HG02885 (cell line): ENCODE results near the gene SASS6.

ENCODE experiments used
- ATAC-seq: cut with Tn5 transposase; IDR thresholded peaks from one replicate; pipeline ENCODE4 v1.9.1; 2021; ENCODE audit warnings: mild to moderate bottlenecking; ENCODE audit not compliant: unreplicated experiment, poor library complexity

Gene SASS6, protein sequence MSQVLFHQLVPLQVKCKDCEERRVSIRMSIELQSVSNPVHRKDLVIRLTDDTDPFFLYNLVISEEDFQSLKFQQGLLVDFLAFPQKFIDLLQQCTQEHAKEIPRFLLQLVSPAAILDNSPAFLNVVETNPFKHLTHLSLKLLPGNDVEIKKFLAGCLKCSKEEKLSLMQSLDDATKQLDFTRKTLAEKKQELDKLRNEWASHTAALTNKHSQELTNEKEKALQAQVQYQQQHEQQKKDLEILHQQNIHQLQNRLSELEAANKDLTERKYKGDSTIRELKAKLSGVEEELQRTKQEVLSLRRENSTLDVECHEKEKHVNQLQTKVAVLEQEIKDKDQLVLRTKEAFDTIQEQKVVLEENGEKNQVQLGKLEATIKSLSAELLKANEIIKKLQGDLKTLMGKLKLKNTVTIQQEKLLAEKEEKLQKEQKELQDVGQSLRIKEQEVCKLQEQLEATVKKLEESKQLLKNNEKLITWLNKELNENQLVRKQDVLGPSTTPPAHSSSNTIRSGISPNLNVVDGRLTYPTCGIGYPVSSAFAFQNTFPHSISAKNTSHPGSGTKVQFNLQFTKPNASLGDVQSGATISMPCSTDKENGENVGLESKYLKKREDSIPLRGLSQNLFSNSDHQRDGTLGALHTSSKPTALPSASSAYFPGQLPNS

DNA sequence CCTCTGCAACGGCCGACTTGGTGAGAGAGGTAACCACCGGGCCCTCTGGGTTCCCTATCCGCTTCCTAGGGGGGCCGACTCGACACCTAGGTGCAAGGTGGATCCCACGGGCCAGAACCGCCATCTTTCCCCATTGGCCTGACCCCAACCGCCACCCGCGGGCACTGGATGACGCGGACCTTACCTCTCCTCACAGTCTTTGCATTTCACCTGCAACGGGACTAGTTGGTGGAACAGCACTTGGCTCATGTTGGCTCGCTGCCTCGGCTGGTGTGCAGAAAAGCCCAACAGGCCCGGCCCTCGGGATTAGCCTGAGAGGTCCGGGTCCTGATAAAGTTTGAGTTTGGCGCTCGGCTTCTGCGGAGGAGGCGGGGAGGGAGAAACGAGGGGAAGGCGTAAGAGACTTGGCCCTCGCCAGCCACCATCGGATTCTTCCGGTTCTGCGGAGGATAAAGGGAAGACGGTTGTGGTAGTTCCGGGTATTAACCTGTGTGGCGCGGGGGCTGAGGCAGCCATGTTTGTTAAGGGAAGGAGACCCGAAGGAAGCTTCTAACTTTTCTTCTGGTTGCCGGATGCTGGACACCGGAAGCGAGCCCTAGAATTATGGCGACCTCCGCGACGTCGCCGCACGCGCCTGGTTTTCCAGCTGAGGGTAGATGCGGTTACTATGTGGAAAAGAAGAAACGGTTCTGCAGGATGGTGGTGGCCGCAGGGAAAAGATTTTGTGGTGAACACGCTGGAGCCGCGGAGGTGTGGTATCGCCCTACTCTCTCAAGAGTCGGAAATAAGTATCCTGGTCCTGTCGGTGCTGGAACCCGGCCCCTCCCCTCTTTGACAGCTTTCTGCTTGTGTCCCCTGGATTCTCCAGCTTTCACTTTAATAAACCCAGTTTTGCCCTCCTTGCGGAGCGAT is at the start of gene SASS6, which contains the start of gene TRMT13:
Gene SASS6, minus strand, starts transcription at position 365 of the 912 bp plus-strand sequence. Its CDS starts 116 bp downstream, at position 249.
Gene TRMT13, plus strand, starts transcription at position 598 of the 912 bp plus-strand sequence. Its CDS starts 6 bp downstream, at position 604.
- ATAC-seq = peak; percentile 87

DNA sequence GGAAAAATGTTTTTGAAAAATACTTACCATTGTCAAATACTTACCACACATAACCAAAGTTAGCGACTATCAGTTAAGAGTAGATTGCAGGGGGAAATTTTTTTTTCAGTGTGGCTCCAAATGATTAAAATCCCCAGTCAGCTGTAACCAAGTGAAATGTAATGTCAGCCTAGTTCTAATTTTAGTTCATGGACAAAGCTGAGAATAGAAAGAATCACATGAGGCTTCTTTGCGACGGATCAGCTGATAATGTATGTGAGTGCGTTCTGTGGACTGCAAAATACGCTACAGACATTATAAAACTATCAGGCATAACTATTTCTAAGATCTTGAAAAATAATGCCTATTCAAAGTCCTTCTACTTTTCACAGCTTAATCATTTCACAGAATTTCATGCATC is 45.4 kb upstream of the SASS6 start, which contains the start of gene LRRC39:
Gene LRRC39, minus strand, starts transcription at position 166 of the 400 bp plus-strand sequence. CDS start 9,740 bp downstream, outside the sequence.
- ATAC-seq = no peak

DNA sequence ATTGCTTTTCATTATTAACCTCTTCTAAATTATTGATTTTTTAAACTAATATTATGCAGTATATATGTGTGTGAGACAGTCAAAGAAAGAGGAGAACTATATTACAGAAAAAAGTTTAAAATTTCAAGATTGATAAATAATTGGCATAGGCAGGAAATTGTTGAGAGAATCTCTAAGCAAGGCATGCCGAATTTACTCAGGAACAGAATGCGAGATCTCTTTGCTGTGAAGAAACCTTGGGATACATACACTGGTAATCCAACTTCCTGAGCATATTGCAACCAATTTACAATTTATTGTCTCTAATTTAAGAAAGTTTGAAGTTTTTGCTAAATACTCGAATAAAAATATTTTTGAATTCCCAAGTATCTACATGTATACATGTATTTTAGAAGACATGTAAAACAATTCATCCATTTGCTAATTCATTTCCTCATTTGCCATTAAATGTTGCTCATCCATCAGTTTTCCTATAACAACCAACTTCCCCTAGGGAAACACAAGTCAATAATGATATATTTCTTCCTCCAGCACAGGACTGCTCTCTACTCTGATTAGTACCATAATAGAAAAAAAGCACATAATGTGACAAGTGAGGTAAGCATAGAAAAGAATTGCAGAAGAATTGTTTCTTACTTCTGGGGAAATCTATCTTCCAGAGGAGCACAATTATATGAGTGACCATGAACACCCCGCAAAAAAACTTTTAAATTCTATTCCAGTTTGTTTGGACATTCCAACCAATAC is 44.7 kb upstream of the SASS6 start:
- no peak for ATAC-seq

DNA sequence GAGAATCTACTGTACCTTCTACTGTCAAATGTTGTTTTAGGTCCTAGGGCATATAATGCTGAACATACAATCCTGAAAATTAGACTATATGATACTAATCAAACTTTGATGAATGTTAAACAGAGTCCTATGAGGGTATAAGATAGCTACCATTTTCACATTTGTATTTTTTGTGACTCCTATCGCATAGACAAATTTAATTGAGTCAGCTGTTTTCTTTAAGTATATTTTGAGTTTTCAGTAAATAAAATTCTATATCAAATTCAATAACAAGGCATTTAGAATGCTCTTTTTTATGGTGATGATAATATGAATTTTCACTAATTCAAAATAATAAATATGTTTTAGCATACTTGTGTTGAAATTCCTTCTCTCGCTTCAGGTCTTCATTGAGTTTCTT is 35.3 kb upstream of the SASS6 start:
- ATAC-seq = no peak

DNA sequence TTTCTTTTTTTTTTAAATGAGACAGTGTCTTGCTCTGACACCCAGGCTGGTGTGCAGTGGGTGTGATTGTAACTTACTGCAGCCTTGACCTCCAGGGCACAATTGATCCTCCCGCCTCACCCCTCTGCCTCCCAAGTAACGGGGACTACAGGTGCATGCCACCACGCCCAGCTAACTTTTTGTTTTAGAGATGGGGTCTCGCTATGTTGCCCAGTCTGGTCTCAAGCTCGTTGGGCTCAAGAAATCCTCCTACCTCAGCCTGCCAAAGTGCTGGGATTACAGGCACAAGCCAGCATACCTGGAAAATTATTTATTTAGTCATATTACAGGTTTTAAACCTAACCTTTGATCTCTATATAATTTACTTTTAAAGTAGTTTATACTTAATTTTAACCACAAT is 32.0 kb upstream of the SASS6 start:
- ATAC-seq = no peak

DNA sequence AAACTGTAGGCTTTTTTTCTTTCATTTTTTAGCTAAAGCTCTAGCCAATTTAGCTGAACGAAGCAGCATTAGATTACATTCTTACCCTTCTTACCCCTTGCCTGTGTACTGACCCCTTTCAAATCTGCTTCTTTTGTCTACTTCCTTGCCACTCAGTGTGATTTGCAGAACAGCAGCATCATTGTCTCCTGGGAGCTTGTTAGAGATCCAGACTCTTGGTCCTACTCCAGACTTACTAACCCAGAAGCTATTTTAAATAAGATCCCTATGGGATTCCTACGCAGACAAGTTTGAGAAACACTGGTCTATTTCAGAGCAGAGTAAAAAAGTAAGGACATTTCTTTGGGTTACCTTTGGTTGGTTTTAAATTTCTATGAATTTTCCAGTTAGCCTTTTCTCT is 31.5 kb upstream of the SASS6 start:
- ATAC-seq = no peak

DNA sequence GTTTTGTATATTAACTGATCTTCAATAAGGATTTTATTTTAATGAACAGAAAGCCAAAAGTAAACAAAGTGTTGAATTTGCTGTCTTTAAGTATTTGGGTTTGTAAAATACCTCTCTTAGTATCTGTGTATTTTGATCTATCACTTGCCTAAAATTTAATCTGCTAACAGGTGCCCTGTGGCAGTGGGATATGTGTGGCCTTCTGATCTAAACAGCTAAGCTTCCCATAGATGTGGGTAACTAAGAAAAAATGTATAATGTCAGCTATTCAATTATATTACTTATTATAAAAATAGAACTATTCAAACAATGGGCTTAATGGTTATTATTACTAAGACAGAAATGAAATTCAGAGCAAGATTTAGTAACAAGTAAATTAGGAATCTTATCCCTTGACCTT is 30.2 kb upstream of the SASS6 start:
- no peak for ATAC-seq

DNA sequence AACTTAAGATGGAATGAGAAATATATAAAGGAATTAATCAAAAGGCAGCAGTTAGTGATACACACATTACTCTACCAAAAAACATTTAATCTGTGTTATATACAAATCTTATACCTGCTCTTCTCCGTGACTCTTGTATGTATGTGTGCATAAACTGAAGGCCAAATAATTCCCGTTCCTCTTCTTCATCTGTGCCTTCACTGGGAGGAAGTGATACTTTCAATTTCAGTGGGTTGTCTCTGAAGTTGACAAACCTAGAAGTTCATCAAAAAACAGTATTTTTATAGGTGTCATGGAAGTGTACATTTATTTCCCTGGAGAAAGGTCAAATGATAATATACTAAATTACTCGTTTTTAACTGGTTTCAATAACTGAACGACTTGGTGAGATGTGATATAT is 19.5 kb upstream of the SASS6 start:
- peak; percentile 86 for ATAC-seq

DNA sequence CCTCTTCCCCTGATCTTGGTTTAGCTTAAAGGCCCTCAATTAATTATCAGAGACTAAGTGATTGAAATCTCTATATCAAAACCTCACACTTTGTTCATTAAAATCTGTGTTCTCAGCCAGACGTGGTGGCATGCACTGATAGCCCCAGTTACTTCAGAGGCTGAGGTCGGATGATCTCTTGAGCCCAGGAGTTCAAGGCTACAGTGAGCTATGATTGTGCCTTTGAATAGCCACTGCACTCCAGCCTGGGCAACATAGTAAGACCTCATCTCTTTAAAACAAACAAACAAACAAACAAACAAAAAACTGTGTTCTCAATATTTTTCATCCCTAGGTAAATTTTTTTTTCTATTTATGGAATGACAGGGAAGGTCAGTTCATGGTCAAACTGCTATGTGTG is 18.9 kb upstream of the SASS6 start:
- ATAC-seq = peak; percentile 5

DNA sequence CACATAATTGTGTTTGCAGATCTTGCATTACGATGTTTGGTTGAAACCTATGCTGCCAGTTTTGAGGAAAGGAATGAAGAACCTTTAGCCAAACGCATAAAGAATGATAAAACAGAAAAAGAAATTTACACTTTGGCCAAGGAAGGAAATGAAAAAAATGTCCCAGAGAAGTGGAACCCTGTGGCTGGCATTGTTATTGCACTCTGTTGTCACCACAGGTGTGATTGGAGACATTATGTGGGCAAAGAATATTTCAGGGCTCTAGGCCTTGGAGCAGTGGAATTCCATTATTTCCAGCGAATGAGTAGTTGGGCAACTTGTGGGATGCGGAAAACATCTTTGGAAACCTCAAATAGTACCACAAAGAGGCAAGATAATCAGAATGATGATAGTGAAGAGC is 15.1 kb upstream of the SASS6 start:
- ATAC-seq = no peak

DNA sequence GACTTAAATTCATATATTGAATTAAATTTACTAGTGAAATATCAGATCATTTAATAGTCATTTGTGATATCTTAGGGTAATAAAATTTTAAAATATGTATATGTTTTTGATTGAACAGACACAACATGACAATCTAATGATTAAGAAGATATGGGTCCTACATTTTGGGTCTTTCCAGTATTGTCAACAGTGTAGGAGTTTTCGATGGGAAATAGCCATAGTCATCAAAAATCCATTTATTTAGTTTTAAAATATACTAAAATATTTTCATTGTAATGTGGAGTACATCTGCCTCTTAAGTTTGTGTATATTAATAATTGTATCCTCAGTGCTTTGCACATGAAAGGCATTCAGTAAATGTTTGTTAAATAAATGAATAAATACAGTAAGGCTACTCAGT is 14.2 kb upstream of the SASS6 start:
- ATAC-seq = no peak

DNA sequence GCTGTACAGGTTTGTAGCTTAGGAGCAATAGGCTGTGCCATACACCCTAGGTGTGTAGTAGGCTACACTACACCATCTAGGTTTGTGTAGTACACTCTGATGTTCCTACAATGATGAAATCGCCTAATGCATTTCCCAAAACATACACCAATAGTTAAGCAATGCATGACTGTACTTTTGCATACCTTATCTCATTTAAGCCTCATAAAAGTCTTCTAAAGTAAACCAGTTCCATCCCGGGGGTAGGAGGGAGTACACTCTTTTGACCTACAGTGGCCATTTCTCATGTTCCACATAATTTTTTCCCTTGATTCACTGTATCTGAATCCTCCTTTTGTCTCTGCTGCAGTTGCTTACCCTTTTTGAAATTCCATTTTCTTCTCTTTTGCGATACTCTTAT is 12.4 kb upstream of the SASS6 start:
- no peak for ATAC-seq

DNA sequence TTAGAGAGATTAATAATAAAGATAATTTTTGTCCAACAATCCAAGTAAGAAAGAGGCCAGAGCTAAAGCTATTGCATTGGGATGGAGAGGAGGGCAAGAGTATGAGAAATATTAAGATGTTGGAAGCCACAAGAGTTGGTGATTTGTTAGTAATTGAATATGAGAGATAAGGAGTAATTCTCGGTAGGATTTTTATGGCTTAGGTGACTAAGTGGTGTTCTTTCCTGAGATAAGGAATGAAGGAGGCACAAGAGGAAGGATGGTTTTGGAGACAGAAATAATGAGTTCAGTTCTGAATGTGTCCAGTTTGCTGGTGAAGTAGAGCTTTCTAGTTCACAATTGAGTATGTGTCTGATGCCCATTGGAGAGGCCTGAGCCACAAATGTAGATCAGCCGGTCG is 9.6 kb upstream of the SASS6 start:
- ATAC-seq = no peak

DNA sequence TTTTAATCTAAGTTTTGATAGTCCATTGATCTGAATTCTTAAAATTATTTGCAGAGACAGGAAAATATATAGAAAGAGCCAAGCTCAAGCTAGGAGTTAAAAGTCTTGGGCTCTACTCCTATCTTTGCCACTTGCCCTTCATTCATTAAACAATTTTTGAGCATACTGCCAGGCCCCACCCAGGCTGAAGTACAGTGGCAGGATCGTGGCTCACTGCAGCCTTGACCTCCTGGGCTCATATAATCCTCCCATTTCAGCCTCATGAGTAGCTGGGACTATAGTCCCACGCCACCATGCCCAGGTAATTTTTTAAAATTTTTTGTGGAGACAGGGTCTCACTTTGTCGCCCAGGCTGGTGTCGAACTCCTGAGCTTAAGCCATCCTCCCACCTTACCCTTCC is 8.5 kb upstream of the SASS6 start:
- no peak for ATAC-seq

DNA sequence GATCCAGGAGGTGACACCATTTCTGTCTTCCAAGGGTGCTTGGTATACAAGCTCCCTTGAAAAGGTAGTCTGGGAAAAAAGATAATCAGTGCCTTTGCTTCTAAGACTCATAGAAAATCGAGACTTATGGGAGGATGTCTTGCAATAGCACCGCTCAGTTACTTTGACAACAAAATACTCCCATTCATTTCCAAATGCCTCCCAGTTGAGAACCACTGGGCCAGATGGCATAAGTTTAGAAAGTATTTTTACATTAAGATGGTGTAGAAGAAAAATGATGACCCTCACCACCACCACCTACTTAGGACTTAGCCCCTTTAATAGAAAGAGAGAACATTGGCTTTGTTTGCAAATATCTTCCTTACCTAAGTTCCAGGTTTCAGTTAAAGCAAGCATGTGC is 4.9 kb upstream of the SASS6 start:
- ATAC-seq = no peak

DNA sequence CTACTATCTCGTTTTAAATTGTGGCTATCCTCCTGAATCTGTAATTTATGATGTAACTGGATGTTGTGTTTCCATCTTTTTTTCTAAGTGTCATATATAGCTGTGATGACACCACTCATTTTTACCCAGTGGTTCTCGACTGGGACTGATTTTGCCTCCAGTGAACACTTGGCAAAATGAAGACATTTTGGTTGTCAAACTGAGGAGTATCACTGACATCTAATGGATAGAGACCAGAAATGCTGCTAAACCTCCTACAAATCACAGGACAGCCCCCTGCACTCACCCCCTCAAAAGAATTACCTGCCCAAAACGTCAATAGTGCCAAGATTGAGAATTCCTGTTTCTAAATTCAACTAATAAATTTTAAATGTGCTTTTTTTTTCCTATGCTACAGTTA is 2.1 kb upstream of the SASS6 start:
- no peak for ATAC-seq

DNA sequence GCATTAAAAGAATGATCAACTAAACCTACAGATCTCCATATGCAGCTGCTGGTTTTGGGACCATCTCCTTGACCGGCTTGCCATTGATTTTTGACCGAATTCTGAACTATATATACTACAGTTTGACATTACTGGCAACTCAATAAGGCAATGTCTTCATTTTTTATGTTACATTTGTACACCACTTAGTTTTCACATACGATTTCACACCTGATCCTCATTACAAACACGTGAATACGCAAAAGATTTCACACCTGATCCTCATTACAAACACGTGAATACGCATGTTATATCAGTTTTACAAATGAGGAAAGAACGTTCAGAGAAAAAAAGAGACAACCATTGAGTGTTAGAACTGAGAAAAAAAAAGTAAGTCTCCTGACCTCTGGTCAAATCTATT is 1.1 kb downstream of the SASS6 start:
- ATAC-seq = no peak

DNA sequence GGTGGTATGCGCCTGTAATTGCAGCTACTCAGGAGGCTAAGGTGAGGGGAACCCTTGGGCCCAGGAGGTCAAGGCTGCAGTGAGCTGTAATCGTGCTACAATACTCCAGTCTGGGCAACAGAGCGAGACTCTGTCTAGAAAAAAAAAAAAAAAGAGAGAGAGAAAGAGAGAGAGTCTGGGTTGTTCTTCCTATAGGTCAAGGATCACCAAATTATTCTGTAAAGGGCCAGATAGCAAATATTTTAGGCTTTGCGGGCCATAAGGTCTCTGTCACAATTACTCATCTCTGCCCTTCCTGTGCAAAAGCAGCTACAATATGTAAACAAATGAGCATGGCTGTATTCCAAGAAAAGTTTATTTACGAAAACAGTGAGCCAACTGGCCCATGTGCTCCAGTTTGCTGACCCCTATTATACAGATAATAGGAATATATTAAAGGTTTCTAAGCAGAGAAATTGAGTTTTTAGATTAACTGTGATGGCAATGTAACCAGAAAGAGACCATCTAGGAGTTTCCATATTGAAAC is 2.1 kb downstream of the SASS6 start:
- ATAC-seq = peak; percentile 30

DNA sequence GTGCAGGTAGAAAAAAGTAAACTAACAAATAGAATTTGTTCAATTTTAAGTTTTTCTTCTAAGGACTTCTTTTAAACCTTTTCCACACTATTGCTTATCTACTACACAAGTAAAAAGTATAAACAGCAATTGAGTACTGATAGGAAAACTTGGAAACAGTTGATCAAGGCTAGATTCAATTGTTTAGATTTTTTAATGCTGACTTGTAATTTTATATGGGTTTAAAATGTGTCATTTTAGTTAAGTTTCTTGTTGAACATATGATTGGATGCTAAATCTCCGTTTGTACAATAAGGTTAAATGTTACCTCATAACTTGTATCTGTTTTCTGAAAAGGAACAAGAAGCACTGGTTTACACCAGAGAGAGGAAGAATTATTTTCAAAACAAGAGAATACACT is 5.5 kb downstream of the SASS6 start:
- no peak for ATAC-seq

DNA sequence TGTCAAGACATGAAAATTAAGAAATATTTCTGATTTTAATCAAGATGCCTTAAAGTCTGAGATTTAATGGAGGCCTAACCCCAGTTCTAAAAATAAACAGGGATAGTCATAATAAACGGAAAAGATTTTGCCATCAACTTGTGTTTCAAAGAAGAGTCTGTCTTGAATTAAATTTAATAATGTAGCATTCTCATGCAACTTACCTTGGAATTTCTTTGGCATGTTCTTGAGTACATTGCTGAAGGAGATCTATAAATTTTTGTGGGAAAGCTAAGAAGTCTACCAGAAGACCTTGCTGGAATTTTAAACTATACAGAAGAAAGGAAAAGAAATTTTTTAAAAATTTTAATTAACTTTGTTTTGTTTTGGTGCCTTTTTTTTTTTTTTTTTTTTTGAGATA is 10.6 kb downstream of the SASS6 start:
- no peak for ATAC-seq
